ENCODE results near the gene WNT11.

Gene WNT11

DNA sequence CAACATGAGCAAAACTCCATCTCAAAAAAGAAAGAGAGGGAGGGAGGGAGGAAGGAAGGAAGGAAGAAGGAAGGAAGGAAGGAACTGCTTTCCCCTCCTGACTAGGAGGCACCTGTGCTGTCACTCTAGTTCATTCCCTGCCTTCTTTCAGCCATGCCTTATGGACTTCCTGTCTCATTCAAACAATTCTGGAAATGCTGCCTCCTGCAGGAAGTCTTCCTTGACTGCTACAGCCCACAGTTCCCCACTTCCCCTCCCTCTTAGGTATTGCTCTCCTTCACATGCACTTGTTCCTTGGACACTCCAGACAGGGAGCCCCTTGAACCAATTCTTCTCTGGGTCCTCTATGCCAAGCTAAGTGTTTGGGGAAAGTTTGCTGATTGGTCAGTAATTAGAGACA, 31.6 kb upstream of the WNT11 start:
- DNase-seq (ENCODE audit: low read depth in 3 of 3): no peak

DNA sequence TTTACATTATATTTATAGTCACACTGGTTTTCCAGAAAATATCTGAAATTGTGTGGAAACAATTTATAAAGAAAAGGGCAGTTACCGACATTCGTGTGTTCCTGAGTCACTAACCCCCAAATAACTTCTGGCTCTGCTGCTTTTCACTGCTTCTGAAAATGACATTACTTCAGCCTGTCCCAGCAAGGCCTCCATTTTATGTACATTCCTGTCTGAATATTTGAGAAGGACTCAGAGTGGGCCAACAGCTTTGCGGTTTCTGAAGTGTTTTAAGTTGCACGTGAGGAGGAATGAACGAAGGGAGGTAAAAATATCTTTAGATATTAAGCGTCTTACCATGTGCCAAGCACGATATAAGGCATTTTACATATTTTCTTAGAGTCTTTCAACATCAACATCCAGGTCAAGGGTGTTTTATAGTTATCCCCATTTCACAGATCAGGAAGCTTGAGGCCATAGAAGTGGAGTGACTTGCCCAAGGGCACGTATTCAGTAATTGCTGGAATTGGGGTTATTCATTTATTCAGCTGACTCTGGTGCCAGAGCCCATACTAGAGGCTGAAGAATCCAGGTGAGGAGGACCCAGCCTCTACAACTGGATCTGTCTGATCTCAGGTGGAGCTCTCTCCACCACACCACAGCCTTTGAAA, 30.8 kb upstream of the WNT11 start:
- no peak for DNase-seq (ENCODE audit: low read depth in 3 of 3)

DNA sequence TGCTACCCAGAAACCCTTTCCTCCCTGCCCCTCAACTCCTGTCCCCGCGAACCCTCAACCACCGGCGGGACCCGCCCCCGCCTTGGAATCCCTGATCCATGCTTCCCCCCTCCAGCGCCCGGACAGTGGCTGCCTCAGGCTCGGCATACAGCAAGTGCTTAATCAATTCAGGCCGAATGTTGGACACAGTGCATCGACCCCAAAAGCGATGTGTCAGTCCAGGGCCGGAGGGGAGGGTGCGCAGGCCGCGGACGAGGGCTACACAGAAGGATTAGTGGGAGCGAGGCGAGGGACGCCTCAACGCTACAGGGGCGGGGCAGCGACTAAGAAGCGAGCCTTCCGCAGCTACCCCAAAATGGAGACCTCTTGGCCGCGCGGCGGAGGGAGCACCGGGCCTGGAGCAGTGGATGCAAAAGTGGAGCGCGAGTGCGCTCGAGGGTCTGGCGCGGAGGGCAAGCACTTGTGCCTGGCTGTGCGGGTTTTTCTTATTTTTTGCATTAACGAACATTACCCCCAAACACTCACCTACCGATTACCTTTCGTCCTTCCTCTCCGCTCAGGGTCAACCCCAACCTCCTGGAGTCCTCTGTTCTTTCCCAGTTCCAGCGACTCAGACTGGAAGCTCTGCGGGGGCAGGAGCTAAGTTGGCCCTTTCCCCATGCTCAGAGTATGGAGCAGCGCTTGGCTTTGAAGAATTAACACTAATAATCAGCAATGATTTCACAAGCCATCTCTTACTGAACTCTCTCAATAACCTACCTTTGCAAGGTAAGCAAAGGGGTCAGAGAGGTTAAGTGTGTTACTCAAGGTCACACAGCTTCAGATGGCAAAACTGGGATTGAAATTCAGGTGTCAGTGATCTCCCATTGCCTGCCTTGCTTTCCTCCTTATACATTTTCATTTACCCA, 30.0 kb upstream of the WNT11 start:
- DNase-seq (ENCODE audit: low read depth in 3 of 3): peak in 2 of 3 experiments; percentile 14 to 53

DNA sequence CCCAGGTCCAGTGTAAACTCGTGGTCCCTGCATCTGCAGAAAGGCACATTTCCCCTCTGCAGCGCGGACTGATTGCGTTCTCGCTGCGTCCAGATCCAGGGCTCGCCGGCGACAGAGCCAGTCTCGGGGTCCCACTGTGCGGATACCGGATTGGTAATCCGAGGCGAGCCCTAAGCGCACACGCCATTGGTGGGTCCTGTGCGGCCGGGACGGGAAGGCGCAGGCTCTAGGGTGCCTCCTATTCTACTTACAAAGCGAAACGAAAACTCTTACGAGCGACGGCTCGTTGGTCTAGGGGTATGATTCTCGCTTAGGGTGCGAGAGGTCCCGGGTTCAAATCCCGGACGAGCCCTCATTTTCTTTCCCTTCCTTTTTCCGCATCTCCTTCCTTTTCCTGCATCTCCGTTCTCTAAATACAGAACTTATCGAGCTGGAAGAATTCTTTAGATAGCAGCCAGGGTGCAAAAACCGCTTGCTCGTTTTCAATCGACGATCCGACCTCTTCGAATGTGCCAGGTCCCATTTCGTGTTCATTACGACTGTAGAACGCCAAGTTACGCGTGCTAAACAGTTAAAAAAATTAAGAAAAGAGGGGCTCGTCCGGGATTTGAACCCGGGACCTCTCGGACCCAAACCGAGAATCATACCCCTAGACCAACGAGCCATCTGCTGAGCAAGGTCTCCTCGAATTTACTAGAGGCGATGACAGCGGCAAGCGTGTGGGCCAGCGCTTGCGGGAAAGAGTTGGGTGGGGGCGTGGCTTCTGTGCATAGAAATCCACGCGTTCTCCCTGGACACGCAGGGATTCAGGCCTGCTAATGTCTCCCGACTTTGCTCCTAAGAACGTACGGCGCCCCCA, 29.2 kb upstream of the WNT11 start:
- DNase-seq (ENCODE audit: low read depth in 3 of 3): peak; percentile 86 to 90 (median 89)

DNA sequence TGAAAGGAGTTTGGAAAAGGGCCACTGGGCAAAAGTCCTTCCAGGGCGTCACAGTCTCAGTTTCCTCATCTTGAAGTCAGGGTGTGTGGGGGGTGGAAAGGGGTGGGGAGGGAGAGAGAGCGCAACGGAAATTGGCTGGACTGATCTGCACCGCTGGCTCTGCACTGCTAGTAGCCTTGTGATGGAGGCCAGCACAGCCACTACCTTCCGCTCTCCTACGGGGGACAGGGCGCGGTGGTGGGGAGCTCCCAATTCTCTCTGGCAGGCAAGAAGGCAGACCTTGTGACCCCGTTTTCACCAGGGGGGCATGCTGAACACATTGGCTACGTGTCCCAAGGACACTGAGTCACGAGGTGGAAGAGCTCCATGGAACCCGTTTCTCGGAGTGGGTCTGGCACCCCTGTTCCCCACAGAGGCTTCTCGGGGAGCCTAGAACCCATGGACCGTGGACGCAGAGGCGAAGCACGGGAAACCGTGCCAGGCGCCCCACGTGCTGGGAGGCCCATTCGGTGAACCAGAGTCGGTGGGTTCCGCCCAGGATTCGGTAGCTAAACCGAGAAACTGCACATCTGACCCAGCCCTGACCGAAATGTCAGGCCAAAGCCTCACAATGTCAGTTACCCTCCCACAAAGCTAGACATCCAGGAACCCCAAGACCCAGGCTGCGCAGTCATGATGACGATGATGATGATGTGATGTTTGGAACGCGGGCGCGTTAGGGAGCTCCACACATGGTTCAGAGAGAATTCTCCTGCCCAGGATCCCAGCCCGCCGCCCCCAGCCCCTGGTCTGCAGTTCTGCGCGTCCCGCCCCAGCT, 28.3 kb upstream of the WNT11 start:
- DNase-seq (ENCODE audit: low read depth in 3 of 3): peak in 2 of 3 experiments; percentile 21 to 22

DNA sequence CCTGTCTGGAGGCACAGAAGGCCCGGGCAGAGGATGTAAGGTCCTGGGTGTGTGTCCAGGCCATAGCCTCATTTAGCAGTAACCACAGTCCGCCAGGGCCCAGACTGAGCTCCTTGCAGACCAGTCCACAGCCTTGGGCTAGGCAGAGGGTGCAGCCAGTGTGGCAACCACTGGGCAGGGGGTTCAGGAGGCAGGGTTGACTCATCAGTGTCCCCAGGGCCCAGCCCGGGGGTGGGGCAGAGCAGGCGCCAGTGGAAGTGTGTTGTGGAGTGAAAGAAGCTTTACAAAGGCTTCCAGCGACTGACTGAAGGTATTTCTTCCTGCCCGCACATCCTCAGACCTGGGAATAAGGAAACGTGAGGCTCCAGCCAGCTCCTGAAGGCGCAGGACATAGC, 27.7 kb upstream of the WNT11 start:
- DNase-seq (ENCODE audit: low read depth in 3 of 3): no peak

DNA sequence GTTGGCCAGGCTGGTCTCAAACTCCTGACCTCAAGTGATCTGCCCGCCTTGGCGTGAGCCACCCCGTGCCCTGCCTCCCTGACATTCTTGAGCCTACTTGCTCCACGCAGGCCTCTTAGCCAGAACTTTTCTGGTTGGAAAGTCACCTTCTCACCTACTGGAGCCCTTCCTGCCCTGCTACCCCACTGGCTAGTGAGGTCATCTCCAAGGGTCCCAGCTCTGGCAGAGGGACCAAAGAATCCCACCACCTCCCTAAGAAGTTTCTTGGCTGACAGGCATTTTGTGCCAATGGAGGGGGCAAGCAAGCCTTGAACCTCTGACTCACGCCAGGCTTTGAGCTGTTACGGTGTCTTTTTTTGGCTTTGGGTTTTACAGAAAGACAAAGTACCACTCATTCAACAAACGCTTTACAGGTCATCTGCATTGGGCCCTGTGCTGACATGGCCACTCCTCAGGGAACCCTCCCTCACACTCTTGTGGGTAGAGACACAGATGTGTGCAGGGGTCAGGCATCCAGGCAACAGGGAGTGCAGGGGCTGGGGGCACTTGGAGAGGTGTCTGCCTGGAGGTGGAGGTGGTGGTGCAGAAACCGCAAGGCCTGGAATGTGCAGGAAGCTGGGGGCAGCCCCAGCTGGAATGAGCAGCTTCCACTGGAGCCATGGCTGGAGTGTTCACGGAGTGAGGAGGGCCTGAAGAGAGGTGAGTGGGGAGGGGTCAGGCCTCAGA, 27.1 kb upstream of the WNT11 start:
- no peak for DNase-seq (ENCODE audit: low read depth in 3 of 3)

DNA sequence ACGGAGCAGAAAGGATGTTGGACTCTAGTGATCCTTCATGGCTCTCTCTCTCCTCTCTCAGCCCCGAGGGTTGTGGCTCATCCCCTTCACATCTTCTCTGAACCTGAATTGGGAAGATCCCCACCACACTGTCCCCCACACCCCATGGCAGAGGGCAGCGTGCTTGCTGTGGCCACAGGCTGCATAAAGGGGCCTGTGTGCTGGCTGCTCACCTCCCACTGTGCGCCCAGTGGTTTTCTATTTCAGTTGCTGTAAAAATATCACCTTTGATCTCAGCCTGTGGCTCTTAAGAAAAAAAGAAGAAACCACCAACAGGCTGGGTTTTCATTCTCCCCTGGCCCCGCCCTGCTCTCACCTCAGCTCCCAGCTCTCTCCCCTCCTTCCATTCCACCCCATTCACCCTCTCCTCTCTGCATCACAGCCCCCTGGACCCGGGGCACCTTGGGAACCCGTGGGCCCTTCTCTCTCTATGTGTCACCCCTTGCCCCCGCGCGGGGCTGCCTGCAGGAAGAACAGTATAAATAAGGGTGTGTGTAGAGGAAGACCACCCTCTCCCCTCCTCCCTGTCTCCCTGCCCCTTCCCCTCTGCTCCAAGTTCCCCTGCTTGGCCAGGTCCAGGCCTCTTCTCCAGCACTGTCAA, 25.8 kb upstream of the WNT11 start:
- no peak for DNase-seq (ENCODE audit: low read depth in 3 of 3)

DNA sequence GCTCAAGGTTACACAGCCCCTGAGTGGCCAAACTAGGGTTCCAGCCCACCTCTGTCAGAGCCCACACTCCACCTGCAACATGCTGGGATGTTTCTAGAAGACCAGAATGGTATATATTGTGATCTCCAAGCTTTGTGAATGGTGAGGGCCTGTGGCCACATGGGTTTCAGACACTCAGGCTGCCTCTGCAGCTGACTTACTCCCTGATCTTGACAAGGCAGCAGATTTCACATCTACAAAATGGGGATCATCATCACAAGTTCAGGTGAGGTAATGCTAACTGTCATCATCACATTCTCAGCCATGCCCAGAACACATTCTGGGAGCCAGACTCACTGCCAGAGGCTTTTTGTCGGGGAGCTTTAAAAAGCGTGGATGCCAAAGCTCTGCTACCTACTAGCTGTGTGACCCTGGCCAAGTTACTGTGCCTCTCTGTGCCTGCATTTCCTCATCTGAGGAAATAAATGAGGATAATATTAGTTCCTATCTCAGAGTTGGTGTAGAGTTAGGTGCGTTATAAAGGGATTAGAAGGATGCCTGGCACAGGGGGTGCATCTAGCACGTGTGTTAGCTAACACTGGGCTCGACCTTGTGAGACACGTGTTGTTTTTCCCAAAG, 24.9 kb upstream of the WNT11 start:
- no peak for DNase-seq (ENCODE audit: low read depth in 3 of 3)

DNA sequence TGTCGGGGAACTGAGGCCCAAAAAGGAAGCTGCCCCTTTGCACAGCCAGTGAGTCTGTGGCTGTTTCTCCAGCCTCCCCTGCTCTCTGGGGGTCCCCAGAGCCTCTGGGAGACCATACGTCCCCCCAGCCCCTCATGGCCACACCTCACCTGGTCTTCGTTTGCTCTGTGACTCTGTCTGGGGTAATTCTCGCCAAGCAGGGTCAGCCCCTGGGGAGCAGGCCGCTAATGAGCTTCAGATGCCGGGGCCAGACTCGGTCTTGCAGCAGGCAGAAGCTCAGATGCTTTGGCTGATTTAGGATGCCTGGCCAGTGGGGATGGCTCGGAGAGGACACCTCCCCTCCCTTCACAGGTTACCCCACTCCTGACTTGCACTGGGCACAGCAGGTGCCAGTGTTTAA, 24.1 kb upstream of the WNT11 start:
- DNase-seq (ENCODE audit: low read depth in 3 of 3): no peak

DNA sequence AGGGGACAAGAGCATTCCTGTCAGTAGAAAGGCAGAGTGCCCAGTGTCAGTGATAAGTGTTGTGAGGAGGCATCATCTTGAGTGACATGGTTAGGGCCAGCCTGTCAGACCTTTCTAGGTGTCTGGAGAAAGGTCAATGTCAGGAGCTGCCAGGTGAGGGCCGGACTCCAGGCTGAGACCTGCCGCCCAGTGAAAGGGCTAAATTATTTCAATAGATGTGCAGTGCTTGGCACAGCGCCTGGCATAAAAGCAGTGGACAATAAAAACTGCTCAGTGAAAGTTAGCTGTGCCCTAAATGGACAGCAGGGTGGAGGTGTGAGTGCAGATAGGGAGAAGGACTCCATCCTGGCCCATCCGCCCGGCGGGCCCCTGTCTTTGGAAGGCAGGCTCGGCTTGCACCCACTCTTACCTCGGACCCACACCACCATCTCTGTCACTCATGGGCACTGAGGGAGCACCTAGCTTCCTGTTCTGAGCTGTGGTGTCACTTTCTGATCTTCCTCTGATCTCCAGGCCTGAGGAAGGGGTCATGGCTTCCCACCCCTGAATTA, 23.5 kb upstream of the WNT11 start:
- DNase-seq (ENCODE audit: low read depth in 3 of 3): no peak

DNA sequence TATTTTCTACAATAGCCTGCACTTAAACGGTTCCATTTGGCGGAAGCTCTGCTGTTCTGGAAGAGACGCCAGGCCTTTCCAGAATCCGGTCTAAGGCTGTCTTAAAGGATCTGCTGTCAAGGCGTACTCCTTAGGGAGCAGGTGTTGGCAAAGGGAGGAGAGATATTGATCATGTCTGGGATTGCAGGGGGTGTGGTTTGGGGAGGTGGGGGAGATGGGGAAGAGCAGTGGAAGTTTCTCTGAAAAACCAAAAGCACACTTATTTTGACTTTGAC, 22.5 kb upstream of the WNT11 start:
- DNase-seq (ENCODE audit: low read depth in 3 of 3): no peak

DNA sequence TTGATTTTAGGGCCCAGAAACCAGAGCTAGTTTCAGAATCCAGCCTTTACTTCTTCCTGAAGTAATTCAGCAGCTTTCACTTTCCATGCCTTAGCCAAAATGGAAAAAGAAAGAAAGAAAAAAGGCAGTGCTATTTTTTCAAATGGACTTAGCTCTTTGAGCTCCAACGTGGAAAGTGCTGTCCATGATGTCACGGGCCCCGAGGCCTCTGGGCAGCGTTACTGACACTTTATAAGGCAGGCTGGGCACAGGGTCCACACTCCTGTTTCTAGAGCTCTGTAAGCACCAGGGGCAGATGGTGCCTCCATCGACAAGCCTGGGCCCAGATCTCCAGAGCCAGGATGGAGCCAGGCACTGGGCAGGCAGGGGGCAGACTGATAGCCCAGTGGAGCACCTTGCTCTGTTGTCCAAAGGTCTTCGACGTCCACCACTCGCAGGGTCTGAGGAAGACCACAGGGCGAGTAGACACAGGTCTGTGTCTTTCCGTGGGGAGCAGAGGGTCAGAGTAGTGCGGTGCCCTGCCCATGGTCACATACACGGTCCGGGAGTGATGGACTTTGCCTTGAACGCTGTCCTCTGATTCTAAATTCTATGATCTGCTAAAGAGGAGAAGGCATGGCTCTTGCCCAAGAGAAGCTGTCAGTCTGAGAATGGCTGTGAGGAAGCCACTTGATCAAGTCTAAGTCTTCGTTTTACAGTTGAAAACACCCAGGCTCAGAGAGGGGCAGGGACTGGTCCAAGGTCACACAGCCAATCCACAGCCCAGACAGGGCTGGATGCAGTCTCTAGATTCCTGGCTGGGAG, 22.0 kb upstream of the WNT11 start:
- no peak for DNase-seq (ENCODE audit: low read depth in 3 of 3)

DNA sequence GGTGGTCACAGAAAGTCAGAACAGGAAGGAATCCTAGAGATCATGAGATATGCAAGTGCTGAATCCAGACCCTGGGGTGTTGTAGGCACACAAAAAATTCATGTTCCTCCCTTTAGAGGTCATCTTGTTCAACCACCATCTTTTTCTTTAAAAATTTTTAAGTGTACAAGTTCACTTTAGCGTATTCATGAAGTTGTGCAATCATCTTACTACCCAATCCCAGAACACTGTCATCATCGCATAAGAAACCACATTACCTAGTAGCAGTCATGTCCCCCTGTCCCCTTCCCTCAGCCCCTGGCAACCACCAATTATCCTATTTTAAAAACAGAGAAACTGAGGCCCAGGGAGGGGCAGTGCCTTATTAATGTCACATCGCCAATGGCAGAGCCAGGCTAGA, 20.3 kb upstream of the WNT11 start:
- DNase-seq (ENCODE audit: low read depth in 3 of 3): no peak

DNA sequence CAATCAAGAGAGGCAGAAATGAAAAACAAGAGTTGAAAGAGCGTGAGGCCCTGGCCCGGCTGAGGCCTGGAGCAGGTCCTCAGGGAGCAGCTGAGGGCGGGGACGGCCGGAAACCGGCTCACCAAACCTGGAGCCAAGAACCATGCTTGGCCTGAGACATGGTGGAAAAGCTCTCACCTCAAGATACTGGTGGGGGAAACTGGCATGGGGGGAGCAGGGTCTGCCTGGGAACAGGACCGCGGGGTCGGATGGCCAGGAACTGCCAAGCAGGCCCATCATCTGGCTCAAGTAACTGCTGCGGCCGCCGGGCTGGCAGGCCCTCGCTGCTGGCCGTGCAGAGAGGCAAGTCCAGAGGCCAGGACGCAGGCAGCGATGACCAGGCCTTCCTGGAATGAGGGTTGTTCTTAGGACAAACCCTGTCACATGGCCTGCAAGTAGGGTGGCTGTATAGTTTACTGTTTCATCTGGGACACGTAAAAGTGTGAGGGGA, 18.9 kb upstream of the WNT11 start:
- DNase-seq (ENCODE audit: low read depth in 3 of 3): no peak

DNA sequence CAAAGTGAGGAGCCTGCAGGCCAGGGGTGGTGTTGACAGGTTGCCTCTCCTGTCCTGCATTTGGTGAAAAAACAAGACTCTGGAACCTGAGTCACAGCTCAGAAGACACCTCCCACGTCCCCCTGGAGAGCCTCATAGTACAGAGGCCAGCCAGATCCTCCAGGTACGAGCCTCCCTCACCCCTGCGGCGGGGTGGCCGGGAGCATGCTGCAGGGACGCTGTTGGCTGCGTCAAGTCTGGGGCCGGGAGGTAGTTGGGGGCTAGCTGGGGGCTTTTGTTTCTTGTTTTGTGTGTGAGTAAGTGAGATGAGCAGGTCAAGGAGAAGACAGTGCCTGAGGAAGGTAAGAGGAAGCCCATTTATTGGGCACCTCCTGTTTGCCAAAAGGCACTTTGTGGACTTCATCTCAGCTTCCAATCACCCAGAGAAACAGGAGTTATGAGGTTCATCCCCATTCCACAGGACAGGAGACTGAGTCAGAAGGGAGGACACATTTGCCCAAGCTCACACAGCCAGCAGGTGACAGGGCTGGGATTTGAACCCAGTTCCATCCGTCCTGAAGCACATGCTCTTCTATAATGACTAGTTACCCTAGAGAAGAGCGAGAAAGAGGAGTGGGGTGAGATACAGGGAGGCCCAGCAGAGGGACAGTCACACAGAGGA, 18.3 kb upstream of the WNT11 start:
- no peak for DNase-seq (ENCODE audit: low read depth in 3 of 3)

DNA sequence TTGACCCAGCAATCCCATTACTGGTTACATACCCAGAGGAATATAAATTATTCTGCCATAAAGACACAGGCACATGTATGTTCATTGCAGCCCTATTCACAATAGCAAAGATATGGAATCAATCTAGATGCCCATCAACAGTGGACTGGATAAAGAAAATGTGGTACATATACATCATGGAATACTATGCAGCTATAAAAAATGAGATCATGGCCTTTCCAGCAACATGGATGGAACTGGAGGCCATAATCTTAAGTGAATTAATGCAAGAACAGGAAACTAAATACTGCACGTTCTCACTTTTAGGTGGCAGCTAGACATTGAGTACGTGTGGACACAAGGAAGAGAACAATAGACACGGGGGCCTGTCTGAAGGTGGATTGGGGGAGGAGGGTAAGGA, 15.1 kb upstream of the WNT11 start:
- no peak for DNase-seq (ENCODE audit: low read depth in 3 of 3)

DNA sequence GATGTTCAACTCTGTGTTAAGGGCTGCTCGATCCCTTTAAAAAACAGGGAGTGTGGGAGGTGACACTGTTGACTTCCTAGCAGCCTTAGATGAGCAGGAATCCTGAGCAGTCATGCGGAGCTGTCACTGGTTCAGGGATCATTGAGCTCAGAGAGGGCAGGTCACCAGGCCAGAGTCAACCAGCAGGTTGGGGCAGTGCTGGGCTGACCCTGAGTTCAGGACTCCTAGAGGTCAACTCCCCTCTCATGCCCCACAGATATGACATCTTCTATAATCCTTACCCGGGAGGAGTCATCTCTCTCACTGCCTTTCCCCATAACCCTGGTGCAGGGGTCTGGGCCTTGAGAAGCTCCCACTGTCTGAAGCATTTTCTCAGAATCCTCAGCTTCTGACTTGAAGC, 12.9 kb upstream of the WNT11 start:
- DNase-seq (ENCODE audit: low read depth in 3 of 3): no peak
